HEK293 (cell line): ENCODE results near the gene COX7A1.

Source experiments
- BCL11A ChIP-seq: fragments of 450-650 bp; formaldehyde crosslinking; IDR thresholded peaks from 2 replicates; pipeline ENCODE4 v1.5.1; 2016; ENCODE audit warnings: low read depth, missing biosample characterization, missing genetic modification characterization
- KLF1 ChIP-seq: fragments of 450-650 bp; formaldehyde crosslinking; IDR thresholded peaks from 2 replicates; pipeline ENCODE4 v1.5.1; 2016; ENCODE audit warnings: missing biosample characterization, missing genetic modification characterization
- KLF17 ChIP-seq: fragments of 450-650 bp; formaldehyde crosslinking; IDR thresholded peaks from 2 replicates; pipeline ENCODE4 v1.5.1; 2016; ENCODE audit warnings: missing biosample characterization, missing genetic modification characterization
- PRDM1 ChIP-seq: fragments of 450-650 bp; formaldehyde crosslinking; IDR thresholded peaks from 2 replicates; pipeline ENCODE4; 2016; ENCODE audit warnings: missing biosample characterization, missing genetic modification characterization
- SCRT2 ChIP-seq: fragments of 450-650 bp; formaldehyde crosslinking; IDR thresholded peaks from 2 replicates; pipeline ENCODE4 v1.5.1; 2016; ENCODE audit warnings: missing biosample characterization, missing genetic modification characterization
- SP7 ChIP-seq: fragments of 450-650 bp; formaldehyde crosslinking; IDR thresholded peaks from 2 replicates; pipeline ENCODE4 v1.5.1; 2016; ENCODE audit warnings: missing biosample characterization, missing genetic modification characterization
- ZBTB1 ChIP-seq: fragments of 450-650 bp; formaldehyde crosslinking; IDR thresholded peaks from 2 replicates; pipeline ENCODE4 v1.5.1; 2016; ENCODE audit warnings: missing biosample characterization, missing genetic modification characterization
- ZBTB49 ChIP-seq: fragments of 450-650 bp; formaldehyde crosslinking; IDR thresholded peaks from 2 replicates; pipeline ENCODE4 v1.5.1; 2016; ENCODE audit warnings: missing biosample characterization, missing genetic modification characterization, low read depth
- ZNF169 ChIP-seq: fragments of 450-650 bp; formaldehyde crosslinking; IDR thresholded peaks from 2 replicates; pipeline ENCODE4 v1.5.1; 2016; ENCODE audit warnings: missing biosample characterization, missing genetic modification characterization
- ZNF211 ChIP-seq: fragments of 450-650 bp; formaldehyde crosslinking; IDR thresholded peaks from 2 replicates; pipeline ENCODE4 v1.5.1; 2016; ENCODE audit warnings: low read depth, missing biosample characterization, missing genetic modification characterization
- ZNF248 ChIP-seq: fragments of 450-650 bp; formaldehyde crosslinking; IDR thresholded peaks from 2 replicates; pipeline ENCODE4 v1.5.1; 2017; ENCODE audit warnings: missing biosample characterization, missing genetic modification characterization
- ZNF302 ChIP-seq: fragments of 450-650 bp; formaldehyde crosslinking; IDR thresholded peaks from 2 replicates; pipeline ENCODE4 v1.5.1; 2016; ENCODE audit warnings: missing biosample characterization, missing genetic modification characterization, low read depth
- ZNF513 ChIP-seq: fragments of 450-650 bp; IDR thresholded peaks from 2 replicates; pipeline ENCODE4 v1.5.1; 2018; ENCODE audit warnings: missing biosample characterization, missing genetic modification characterization
- ZNF521 ChIP-seq: fragments of 450-650 bp; formaldehyde crosslinking; IDR thresholded peaks from 2 replicates; pipeline ENCODE4 v1.5.1; 2017; ENCODE audit warnings: missing biosample characterization, mild to moderate bottlenecking, missing genetic modification characterization
- ZNF571 ChIP-seq: fragments of 450-650 bp; formaldehyde crosslinking; IDR thresholded peaks from 2 replicates; pipeline ENCODE4 v1.5.0; 2017; ENCODE audit warnings: missing biosample characterization, missing genetic modification characterization
- ZNF585B ChIP-seq: fragments of 450-650 bp; formaldehyde crosslinking; IDR thresholded peaks from 2 replicates; pipeline ENCODE4 v1.5.1; 2016; ENCODE audit warnings: missing biosample characterization, missing genetic modification characterization
- ZNF600 ChIP-seq: fragments of 450-650 bp; formaldehyde crosslinking; IDR thresholded peaks from 2 replicates; pipeline ENCODE4 v1.5.1; 2016; ENCODE audit warnings: missing biosample characterization, missing genetic modification characterization
- ZNF777 ChIP-seq: fragments of 450-650 bp; formaldehyde crosslinking; IDR thresholded peaks from 2 replicates; pipeline ENCODE4 v1.5.1; 2017; ENCODE audit warnings: missing biosample characterization, missing genetic modification characterization, borderline replicate concordance
- ZNF785 ChIP-seq: fragments of 450-650 bp; formaldehyde crosslinking; IDR thresholded peaks from 2 replicates; pipeline ENCODE4 v1.5.1; 2016; ENCODE audit warnings: missing biosample characterization, missing genetic modification characterization
- ZNF791 ChIP-seq: fragments of 450-650 bp; formaldehyde crosslinking; IDR thresholded peaks from 2 replicates; pipeline ENCODE4 v1.5.1; 2016; ENCODE audit warnings: missing biosample characterization, missing genetic modification characterization
- ZNF837 ChIP-seq: fragments of 450-650 bp; formaldehyde crosslinking; IDR thresholded peaks from 2 replicates; pipeline ENCODE4 v1.5.1; 2016; ENCODE audit warnings: missing biosample characterization, missing genetic modification characterization
- TF ChIP-seq, protein P1 (sequence below): fragments of 450-650 bp; formaldehyde crosslinking; conservative IDR thresholded peaks from 2 replicates; pipeline ENCODE4 v1.5.1; 2016; ENCODE audit warnings: low read depth, missing biosample characterization, missing genetic modification characterization
- TF ChIP-seq, protein P2 (sequence below): fragments of 450-650 bp; formaldehyde crosslinking; IDR thresholded peaks from 2 replicates; pipeline ENCODE4 v1.5.1; 2016; ENCODE audit warnings: missing biosample characterization, missing genetic modification characterization
- TF ChIP-seq, protein P3 (sequence below): fragments of 450-650 bp; formaldehyde crosslinking; IDR thresholded peaks from 2 replicates; pipeline ENCODE4 v1.5.1; 2016; ENCODE audit warnings: missing biosample characterization, missing genetic modification characterization
- TF ChIP-seq, protein P4 (sequence below): fragments of 450-650 bp; formaldehyde crosslinking; IDR thresholded peaks from 2 replicates; pipeline ENCODE4; 2016; ENCODE audit warnings: missing biosample characterization, missing genetic modification characterization

Gene COX7A1

DNA sequence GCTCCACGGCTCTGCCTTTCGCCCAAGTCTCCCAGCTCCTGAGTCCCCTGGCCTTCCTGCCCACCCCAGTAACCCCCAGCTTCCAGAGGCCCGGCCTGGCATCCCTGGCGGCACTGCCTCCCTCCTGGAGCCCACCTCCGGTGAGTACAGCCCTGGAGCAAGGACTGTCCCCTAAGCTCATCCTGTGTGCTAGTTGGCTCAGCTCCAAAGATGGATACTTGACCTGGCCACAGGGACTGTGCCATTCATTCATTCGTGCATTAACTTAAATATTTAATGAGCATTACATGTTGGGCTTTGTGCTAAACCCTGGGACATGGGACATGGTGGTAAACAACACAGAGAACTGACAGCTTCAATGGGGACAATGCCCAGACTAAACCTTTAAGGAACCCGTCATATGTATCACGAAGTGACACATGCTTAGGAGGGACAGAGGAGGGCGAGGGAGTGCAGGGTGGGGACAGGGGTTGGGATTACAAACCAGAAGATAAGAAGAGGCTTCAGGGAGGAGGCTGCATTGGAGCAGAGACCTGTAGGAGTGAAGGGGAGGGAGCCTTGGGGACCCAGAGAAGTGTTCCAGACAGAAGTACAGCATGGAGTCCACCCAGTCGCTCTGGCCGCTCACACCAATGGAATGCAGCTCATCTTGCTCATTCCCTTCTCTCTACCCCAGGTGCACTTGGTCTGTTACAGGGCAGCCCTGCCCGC is 48.2 kb downstream of the COX7A1 start (continued):
- TF ChIP-seq ZNF521 (tag by site-specific recombination), result no peak
- TF ChIP-seq, protein P1, sequence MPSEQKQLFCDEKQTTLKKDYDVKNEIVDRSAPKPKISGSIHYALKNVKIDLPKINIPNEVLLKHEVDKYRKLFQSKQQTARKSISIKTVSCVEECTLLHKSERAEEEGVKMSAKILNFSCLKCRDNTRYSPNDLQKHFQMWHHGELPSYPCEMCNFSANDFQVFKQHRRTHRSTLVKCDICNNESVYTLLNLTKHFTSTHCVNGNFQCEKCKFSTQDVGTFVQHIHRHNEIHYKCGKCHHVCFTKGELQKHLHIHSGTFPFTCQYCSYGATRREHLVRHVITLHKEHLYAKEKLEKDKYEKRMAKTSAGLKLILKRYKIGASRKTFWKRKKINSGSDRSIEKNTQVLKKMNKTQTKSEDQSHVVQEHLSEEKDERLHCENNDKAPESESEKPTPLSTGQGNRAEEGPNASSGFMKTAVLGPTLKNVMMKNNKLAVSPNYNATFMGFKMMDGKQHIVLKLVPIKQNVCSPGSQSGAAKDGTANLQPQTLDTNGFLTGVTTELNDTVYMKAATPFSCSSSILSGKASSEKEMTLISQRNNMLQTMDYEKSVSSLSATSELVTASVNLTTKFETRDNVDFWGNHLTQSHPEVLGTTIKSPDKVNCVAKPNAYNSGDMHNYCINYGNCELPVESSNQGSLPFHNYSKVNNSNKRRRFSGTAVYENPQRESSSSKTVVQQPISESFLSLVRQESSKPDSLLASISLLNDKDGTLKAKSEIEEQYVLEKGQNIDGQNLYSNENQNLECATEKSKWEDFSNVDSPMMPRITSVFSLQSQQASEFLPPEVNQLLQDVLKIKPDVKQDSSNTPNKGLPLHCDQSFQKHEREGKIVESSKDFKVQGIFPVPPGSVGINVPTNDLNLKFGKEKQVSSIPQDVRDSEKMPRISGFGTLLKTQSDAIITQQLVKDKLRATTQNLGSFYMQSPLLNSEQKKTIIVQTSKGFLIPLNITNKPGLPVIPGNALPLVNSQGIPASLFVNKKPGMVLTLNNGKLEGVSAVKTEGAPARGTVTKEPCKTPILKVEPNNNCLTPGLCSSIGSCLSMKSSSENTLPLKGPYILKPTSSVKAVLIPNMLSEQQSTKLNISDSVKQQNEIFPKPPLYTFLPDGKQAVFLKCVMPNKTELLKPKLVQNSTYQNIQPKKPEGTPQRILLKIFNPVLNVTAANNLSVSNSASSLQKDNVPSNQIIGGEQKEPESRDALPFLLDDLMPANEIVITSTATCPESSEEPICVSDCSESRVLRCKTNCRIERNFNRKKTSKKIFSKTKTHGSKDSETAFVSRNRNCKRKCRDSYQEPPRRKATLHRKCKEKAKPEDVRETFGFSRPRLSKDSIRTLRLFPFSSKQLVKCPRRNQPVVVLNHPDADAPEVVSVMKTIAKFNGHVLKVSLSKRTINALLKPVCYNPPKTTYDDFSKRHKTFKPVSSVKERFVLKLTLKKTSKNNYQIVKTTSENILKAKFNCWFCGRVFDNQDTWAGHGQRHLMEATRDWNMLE, result no peak
- no peak for TF ChIP-seq ZNF211 (tag by site-specific recombination)
- TF ChIP-seq ZNF600 (tag by site-specific recombination), result peak; percentile 62
- TF ChIP-seq, protein P2, sequence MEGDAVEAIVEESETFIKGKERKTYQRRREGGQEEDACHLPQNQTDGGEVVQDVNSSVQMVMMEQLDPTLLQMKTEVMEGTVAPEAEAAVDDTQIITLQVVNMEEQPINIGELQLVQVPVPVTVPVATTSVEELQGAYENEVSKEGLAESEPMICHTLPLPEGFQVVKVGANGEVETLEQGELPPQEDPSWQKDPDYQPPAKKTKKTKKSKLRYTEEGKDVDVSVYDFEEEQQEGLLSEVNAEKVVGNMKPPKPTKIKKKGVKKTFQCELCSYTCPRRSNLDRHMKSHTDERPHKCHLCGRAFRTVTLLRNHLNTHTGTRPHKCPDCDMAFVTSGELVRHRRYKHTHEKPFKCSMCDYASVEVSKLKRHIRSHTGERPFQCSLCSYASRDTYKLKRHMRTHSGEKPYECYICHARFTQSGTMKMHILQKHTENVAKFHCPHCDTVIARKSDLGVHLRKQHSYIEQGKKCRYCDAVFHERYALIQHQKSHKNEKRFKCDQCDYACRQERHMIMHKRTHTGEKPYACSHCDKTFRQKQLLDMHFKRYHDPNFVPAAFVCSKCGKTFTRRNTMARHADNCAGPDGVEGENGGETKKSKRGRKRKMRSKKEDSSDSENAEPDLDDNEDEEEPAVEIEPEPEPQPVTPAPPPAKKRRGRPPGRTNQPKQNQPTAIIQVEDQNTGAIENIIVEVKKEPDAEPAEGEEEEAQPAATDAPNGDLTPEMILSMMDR (tag by site-specific recombination), result no peak
- TF ChIP-seq SCRT2 (tag by site-specific recombination), result peak; percentile 52; the same call in 1 of the 2 replicates
- TF ChIP-seq ZNF513 (tag by site-specific recombination), result no peak
- TF ChIP-seq, protein P3, sequence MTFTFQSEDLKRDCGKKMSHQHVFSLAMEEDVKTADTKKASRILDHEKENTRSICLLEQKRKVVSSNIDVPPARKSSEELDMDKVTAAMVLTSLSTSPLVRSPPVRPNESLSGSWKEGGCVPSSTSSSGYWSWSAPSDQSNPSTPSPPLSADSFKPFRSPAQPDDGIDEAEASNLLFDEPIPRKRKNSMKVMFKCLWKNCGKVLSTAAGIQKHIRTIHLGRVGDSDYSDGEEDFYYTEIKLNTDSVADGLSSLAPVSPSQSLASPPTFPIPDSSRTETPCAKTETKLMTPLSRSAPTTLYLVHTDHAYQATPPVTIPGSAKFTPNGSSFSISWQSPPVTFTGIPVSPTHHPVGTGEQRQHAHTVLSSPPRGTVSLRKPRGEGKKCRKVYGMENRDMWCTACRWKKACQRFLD (tag by site-specific recombination), result no peak
- TF ChIP-seq ZNF785 (tag by site-specific recombination), result no peak
- no peak for TF ChIP-seq ZNF837
- no peak for TF ChIP-seq ZNF791 (tag by site-specific recombination)
- no peak for TF ChIP-seq ZNF302 (tag by site-specific recombination)
- no peak for TF ChIP-seq ZBTB49 (tag by site-specific recombination)
- TF ChIP-seq, protein P4, sequence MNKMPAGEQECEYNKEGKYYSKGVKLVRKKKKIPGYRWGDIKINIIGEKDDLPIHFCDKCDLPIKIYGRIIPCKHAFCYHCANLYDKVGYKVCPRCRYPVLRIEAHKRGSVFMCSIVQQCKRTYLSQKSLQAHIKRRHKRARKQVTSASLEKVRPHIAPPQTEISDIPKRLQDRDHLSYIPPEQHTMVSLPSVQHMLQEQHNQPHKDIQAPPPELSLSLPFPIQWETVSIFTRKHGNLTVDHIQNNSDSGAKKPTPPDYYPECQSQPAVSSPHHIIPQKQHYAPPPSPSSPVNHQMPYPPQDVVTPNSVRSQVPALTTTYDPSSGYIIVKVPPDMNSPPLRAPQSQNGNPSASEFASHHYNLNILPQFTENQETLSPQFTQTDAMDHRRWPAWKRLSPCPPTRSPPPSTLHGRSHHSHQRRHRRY (tag by site-specific recombination), result no peak
- no peak for TF ChIP-seq ZNF777 (tag by site-specific recombination)
- no peak for TF ChIP-seq SP7 (tag by site-specific recombination)
- TF ChIP-seq PRDM1 (tag by site-specific recombination), result no peak
- TF ChIP-seq ZNF248 (tag by site-specific recombination), result no peak
- no peak for TF ChIP-seq ZNF571 (tag by site-specific recombination)
- TF ChIP-seq BCL11A, result no peak
- TF ChIP-seq KLF17 (tag by site-specific recombination), result peak; percentile 70; the same call in 1 of the 2 replicates
- TF ChIP-seq KLF1, result peak; percentile 76
- no peak for TF ChIP-seq ZNF585B
- TF ChIP-seq ZBTB1, result no peak
- no peak for TF ChIP-seq ZNF169 (tag by site-specific recombination)
